Natural killer cell (primary cell): ENCODE measurements around the gene CACNA1C. TPM values are rescaled to one million over a fixed set of nuclear protein-coding genes. Genes with fewer than 3 reads are reported as not detected.

ENCODE experiments used
- ATAC-seq, 3 donors: fragments of 150-1000 bp in 2 of 3; fragments of 200-7000 bp in 1 of 3; cut with Tn5 transposase; 1 replicate in 1 of 3; 2 replicates in 2 of 3; pipeline ENCODE4 v1.10.0; 2021; ENCODE audit warnings: mild to moderate bottlenecking in 2 of 3, moderate library complexity in 2 of 3
- DNase-seq, 2 donors: peaks; one replicate each; pipeline versions ENCODE4 v3.0.0 to v3.0.0-alpha.2; 2013 to 2021; ENCODE audit warnings: mixed read lengths in 1 of 2
- H3K27ac ChIP-seq: one replicate; pipeline ENCODE4 v1.5.1; 2013; ENCODE audit warnings: mild to moderate bottlenecking, low read length
- H3K27me3 ChIP-seq: one replicate; pipeline ENCODE4 v1.6.1; 2013; ENCODE audit warnings: low read length; ENCODE audit not compliant: control insufficient read depth, insufficient read depth
- H3K36me3 ChIP-seq: one replicate; pipeline ENCODE4 v1.6.1; 2013; ENCODE audit warnings: low read length; ENCODE audit not compliant: control insufficient read depth, insufficient read depth
- H3K4me1 ChIP-seq: one replicate; pipeline ENCODE4 v1.6.1; 2013; ENCODE audit warnings: low read length; ENCODE audit not compliant: control insufficient read depth, insufficient read depth
- H3K4me3 ChIP-seq: one replicate; pipeline ENCODE4 v1.5.1; 2013; ENCODE audit warnings: low read length
- H3K9me3 ChIP-seq: one replicate; pipeline ENCODE4 v1.6.1; 2013; ENCODE audit warnings: low read length; ENCODE audit not compliant: control insufficient read depth, insufficient read depth
- H3K27ac Mint-ChIP-seq, 2 donors: one replicate each; pipeline ENCODE4 v1.8.0; 2022; ENCODE audit warnings: mild to moderate bottlenecking in 2 of 2, mixed read lengths in 2 of 2, moderate library complexity in 1 of 2
- H3K27me3 Mint-ChIP-seq, 2 donors: one replicate each; pipeline ENCODE4 v1.8.0; 2022; ENCODE audit warnings: low read depth in 2 of 2, mixed read lengths in 2 of 2
- H3K36me3 Mint-ChIP-seq: one replicate; pipeline ENCODE4 v1.8.0; 2022; ENCODE audit warnings: mixed read lengths
- H3K4me1 Mint-ChIP-seq, 2 donors: one replicate each; pipeline ENCODE4 v1.8.0; 2022; ENCODE audit warnings: mixed read lengths in 2 of 2
- H3K4me3 Mint-ChIP-seq: one replicate; pipeline ENCODE4 v1.8.0; 2022; ENCODE audit warnings: mild to moderate bottlenecking, moderate library complexity, mixed read lengths
- H3K9me3 Mint-ChIP-seq, 2 donors: one replicate each; pipeline ENCODE4 v1.8.0; 2022; ENCODE audit warnings: mixed read lengths in 2 of 2
- CTCF ChIP-seq: fragments of 200-600 bp; IDR thresholded peaks from one replicate; pipeline ENCODE4 v1.8.0; 2022; ENCODE audit warnings: antibody characterized with exemption
- WGBS: methylation state at CpG from one replicate; pipeline ENCODE4 v1.1.7; 2013; ENCODE audit warnings: missing lambda C conversion rate; ENCODE audit not compliant: insufficient coverage; 5-methylcytosine and 5-hydroxymethylcytosine counted together
- intact Hi-C: fragments of 100-400 bp; cut with micrococcal nuclease; formaldehyde crosslinking; loops from one replicate; pipeline ENCODE4 v1.14.2; 2022
- total RNA-seq, 4 donors: library from RNA; stranded (reverse); fragments of 120-200 nt in 1 of 4; gene quantifications; one replicate each; pipeline versions ENCODE4 v1.2.3 to v1.2.4, GENCODE V29; 2013 to 2022

CACNA1C gene
- total RNA-seq, 3 donors from 2014 or later (not counting 1 experiment from before 2014, with no cell fraction given) = 0.07 to 0.35 (median 0.08) TPM

GRCh38 chr12:2652011-2652400, 599.2 kb downstream of the CACNA1C start:
- Histone ChIP-seq H3K4me3 (no peak overlapping the region), H3K36me3 (no peaks in the 10 kb centered on the region), H3K9me3 (no peaks in the 10 kb centered on the region), H3K27ac (no peak overlapping the region), H3K27me3 (no peaks in the 10 kb centered on the region), H3K4me1 (no peaks in the 10 kb centered on the region)
- 93% methylated on average over 14 of the region's 14 CpGs for WGBS
- H3K27me3 Mint-ChIP-seq = peaks cover 12 to 14% of the 10 kb centered on the region in 2 donors
- DNase-seq (no peak), ATAC-seq (no peak)
- no peak overlapping the region for H3K27ac Mint-ChIP-seq
- H3K4me3 Mint-ChIP-seq = no peak overlapping the region
- no peak for TF ChIP-seq CTCF
- H3K36me3 Mint-ChIP-seq = no peaks in the 10 kb centered on the region
- peaks cover 0 to 3% of the 10 kb centered on the region in 2 donors for H3K4me1 Mint-ChIP-seq
- H3K9me3 Mint-ChIP-seq = no peaks in the 10 kb centered on the region
- intact Hi-C loops = no loop called here

- no peak overlapping the region for H3K27ac ChIP-seq
- peaks cover 0 to 3% of the 10 kb centered on the region in 2 donors for H3K4me1 Mint-ChIP-seq
- DNase-seq (no peak), ATAC-seq (no peak)
- no peaks in the 10 kb centered on the region for H3K36me3 ChIP-seq
- WGBS = 93% methylated on average over 33 of the region's 33 CpGs
- no peak overlapping the region for H3K4me3 ChIP-seq
- H3K9me3 ChIP-seq = no peaks in the 10 kb centered on the region
- no peak overlapping the region for H3K4me3 Mint-ChIP-seq
- H3K27me3 ChIP-seq = no peaks in the 10 kb centered on the region
- no peak overlapping the region for H3K27ac Mint-ChIP-seq
- intact Hi-C loops = no loop called here
- H3K27me3 Mint-ChIP-seq = peaks cover 12% of the 10 kb centered on the region in 2 donors
- H3K4me1 ChIP-seq = no peaks in the 10 kb centered on the region
- no peak for TF ChIP-seq CTCF
- no peaks in the 10 kb centered on the region for H3K36me3 Mint-ChIP-seq
- H3K9me3 Mint-ChIP-seq = no peaks in the 10 kb centered on the region
Measured at GRCh38 chr12:2652401-2653081, 599.8 kb downstream of the CACNA1C start.

GRCh38 chr12:2653461-2653965, 600.7 kb downstream of the CACNA1C start:
- DNase-seq = no peak
- Histone ChIP-seq H3K27me3 (no peaks in the 10 kb centered on the region), H3K27ac (no peak overlapping the region), H3K36me3 (no peaks in the 10 kb centered on the region), H3K4me1 (no peaks in the 10 kb centered on the region), H3K9me3 (no peaks in the 10 kb centered on the region), H3K4me3 (no peak overlapping the region)
- Mint-ChIP-seq H3K27ac (no peak overlapping the region), H3K4me3 (no peak overlapping the region), H3K36me3 (no peaks in the 10 kb centered on the region), H3K27me3 (peaks cover 11 to 12% of the 10 kb centered on the region in 2 donors), H3K9me3 (no peaks in the 10 kb centered on the region), H3K4me1 (peaks cover 0 to 3% of the 10 kb centered on the region in 2 donors)
- intact Hi-C loops = no loop called here
- 93% methylated on average over 22 of the region's 22 CpGs for WGBS
- ATAC-seq = no peak
- no peak for TF ChIP-seq CTCF

GRCh38 chr12:2654311-2654710, 601.5 kb downstream of the CACNA1C start:
- no peak overlapping the region for H3K27ac Mint-ChIP-seq
- no peak for TF ChIP-seq CTCF

More at GRCh38 chr12:2654311-2654710, 601.5 kb downstream of the CACNA1C start:
- Histone ChIP-seq H3K4me3 (no peak overlapping the region), H3K36me3 (no peaks in the 10 kb centered on the region), H3K27me3 (no peaks in the 10 kb centered on the region), H3K9me3 (no peaks in the 10 kb centered on the region), H3K4me1 (no peaks in the 10 kb centered on the region), H3K27ac (no peak overlapping the region)
- DNase-seq (no peak), ATAC-seq (no peak)
- H3K9me3 Mint-ChIP-seq = no peaks in the 10 kb centered on the region
- peaks cover 9 to 12% of the 10 kb centered on the region in 2 donors for H3K27me3 Mint-ChIP-seq
- no peaks in the 10 kb centered on the region for H3K36me3 Mint-ChIP-seq
- H3K4me1 Mint-ChIP-seq = peaks cover 0 to 3% of the 10 kb centered on the region in 2 donors
- intact Hi-C loops = no loop called here
- 79% methylated on average over 8 of the region's 8 CpGs for WGBS
- H3K4me3 Mint-ChIP-seq = no peak overlapping the region
